Right cardiac atrium (tissue), 5 donors: ENCODE data around the gene FAM163B. TPM values are rescaled to one million over a fixed set of nuclear protein-coding genes. Genes with fewer than 3 reads are reported as not detected.
A peak's percentile ranks its signal among the peaks of the same experiment; 100 is the strongest.

ENCODE experiments used
- ATAC-seq, 2 donors: fragments of 200-7000 bp; cut with Tn5 transposase; one replicate each; pipeline versions ENCODE4 v1.8.0 to v1.9.1; 2020; ENCODE audit warnings: moderate library complexity in 2 of 2, mild to moderate bottlenecking in 1 of 2
- DNase-seq, 3 donors: peaks; one replicate each; pipeline ENCODE4 v3.0.0-alpha.2; 2020
- H3K27ac ChIP-seq: one replicate; pipeline ENCODE4 v1.5.1; 2013; ENCODE audit warnings: mild to moderate bottlenecking, low read length, control low read depth, moderate library complexity
- H3K27me3 ChIP-seq: one replicate; pipeline ENCODE4 v1.6.1; 2013; ENCODE audit not compliant: control insufficient read depth, insufficient read depth
- H3K4me1 ChIP-seq: one replicate; pipeline ENCODE4 v1.6.1; 2013; ENCODE audit warnings: low read length; ENCODE audit not compliant: control insufficient read depth, insufficient read depth
- H3K4me3 ChIP-seq: one replicate; pipeline ENCODE4 v1.5.1; 2013; ENCODE audit warnings: low read length, control low read depth
- H3K9me3 ChIP-seq: one replicate; pipeline ENCODE4 v1.6.1; 2013; ENCODE audit warnings: low read length; ENCODE audit not compliant: control insufficient read depth
- WGBS: extraction: QIAGEN DNeasy Blood & Tissue Kit; methylation state at CpG from one replicate; pipeline ENCODE4 v1.1.7; 2013; 5-methylcytosine and 5-hydroxymethylcytosine counted together
- intact Hi-C, 4 donors: fragments of 100-400 bp; cut with DNase I; formaldehyde crosslinking; loops; one replicate each; pipeline versions ENCODE4 v1.11.0 to v1.14.0; 2022 to 2023
- polyA plus RNA-seq: library from polyadenylated mRNA; stranded (reverse); fragments of 200-250 nt; gene quantifications from one replicate; pipeline ENCODE4 v1.2.3, GENCODE V29; 2013
- total RNA-seq, 4 donors: library from RNA; stranded (reverse); fragmentation: NEBNext Ultra II Directional; extraction: Animal tissue kit (Norgen Biotek cat#: 25700); gene quantifications; one replicate each; pipeline ENCODE4 v1.2.1, GENCODE V29; 2021
- donor health status: healthy with polysubstance abuse.
- donor health status: DM: no; HTN: yes; CAD: no.
- donor health status: DM: no; HTN: no; CAD: no.
- donor health status: DM: no; HTN: yes; CAD: no; lungs with severe emphysema.
- donor health status: DM: yes; HTN: yes; CAD: no.

Gene FAM163B
- total and polyA plus RNA-seq, 5 donors: 1.2 to 5.4 (median 1.6) TPM

GRCh38 chr9:133580419-133580738, 28.8 kb downstream of the FAM163B start:
- peaks cover 9% of the 10 kb centered on the region for H3K4me1 ChIP-seq
- peak in 2 of 3 donors; percentile 28 to 59 for DNase-seq
- no peak for ATAC-seq
- H3K27me3 ChIP-seq: no peaks in the 10 kb centered on the region
- no peak overlapping the region for H3K27ac ChIP-seq
- H3K9me3 ChIP-seq: no peaks in the 10 kb centered on the region
- H3K4me3 ChIP-seq: no peak overlapping the region
- intact Hi-C loops: loop anchor here in 1 of 4 donors (5.0 kb wide), 1 partner anchor 43 kb away; no protein-coding TSS in a partner anchor
- 72% methylated on average over 6 of the region's 6 CpGs for WGBS

DNA sequence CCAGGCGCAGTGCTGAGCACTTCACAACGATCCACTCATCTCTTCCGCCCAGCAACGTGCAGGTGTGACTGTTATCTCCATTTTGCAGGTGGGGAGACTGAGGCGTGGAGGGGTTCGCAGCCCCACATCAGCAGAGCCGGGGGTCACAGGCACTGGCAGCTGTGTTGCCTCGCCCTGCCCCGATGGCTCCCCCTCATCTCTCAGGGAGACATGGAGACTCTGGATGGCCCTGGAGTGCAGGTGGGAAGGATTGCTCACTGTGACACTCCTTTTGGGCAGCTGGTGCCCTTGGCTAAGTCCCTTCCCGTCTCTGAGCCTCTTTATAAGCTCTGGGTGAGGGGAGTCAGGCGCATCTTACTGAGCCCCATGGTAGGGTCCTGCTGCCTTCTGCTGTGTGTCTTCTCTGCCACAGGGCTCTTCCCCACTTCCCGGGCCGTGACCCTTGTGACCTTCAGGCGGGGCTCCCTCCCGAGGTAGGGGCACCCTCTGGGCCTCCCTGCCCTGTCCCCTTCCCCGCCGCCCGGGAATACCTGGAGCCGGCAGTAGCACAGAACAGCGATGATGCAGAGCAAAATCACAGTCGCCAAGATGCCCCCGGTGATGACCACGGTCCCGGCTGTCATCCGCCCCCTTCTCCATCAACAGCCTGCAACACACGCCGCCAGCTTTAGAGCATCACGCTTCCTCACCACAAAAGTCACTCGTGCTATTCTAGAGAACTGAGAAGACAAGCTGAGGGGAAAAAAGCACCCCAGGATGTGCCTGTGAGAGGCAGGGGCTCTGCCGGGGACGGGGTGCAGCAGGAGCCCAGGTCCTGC, 29.4 kb downstream of the FAM163B start:
- Histone ChIP-seq H3K27me3 (no peaks in the 10 kb centered on the region), H3K9me3 (no peaks in the 10 kb centered on the region), H3K4me1 (peaks cover 7% of the 10 kb centered on the region), H3K4me3 (no peak overlapping the region), H3K27ac (no peak overlapping the region)
- intact Hi-C loops: loop anchor here in 1 of 4 donors (5.0 kb wide), 1 partner anchor 43 kb away; no protein-coding TSS in a partner anchor
- ATAC-seq: no peak
- 82% methylated on average over 31 of the region's 31 CpGs for WGBS
- peak; percentile 20 to 66 (median 56) for DNase-seq

DNA sequence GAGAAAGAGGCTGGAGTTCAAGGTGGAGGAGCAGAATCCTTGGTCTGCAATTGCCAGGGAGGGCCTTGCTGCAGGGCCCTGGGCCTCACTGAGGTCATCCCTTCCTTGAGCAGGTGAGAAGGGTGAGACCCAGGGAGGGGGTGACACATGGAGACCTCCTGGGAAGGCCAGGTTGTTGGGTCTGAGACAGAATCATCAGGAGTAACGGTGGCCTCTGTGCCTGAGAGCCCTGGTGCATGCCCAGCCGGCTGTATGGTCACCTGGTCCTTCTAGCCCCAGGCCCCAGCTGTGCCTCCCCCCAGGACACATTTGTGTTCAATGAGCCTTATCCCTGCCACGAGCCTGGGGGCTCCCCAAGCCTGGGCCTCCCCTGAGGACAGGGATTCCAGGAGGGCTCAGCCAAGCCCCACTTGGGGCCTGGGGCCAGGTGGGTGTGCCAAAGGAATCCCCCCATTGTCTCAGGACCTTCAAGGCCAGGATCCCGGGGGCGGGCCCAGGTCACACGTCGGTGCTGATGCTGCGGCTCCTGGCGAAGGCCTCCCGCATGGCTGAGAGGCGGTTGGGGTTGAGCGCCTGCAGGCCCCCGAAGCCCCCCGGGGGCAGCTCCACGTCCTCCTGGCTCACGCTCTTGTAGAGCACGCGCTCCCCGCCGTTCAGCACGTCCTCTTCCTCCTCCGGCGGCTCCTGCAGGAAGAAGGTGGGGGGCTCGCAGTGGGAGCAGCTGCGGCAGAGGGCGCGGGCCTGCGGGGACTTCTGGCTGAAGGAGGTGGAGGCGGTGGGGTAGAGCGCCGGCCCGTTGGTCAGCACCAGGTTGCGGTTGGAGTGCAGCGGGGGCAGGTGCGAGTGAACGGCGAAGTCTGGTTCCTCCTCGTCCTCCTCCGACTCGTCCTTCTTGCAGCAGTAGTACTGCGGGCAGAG, 30.4 kb downstream of the FAM163B start:
- Histone ChIP-seq H3K27ac (no peak overlapping the region), H3K4me3 (no peak overlapping the region), H3K9me3 (no peaks in the 10 kb centered on the region), H3K4me1 (peaks cover 7% of the 10 kb centered on the region), H3K27me3 (no peaks in the 10 kb centered on the region)
- ATAC-seq (no peak), DNase-seq (peak; percentile 22 to 69 (median 68))
- 67% methylated on average over 41 of the region's 41 CpGs for WGBS
- intact Hi-C loops: no loop called here

- Histone ChIP-seq H3K27me3 (no peaks in the 10 kb centered on the region), H3K4me1 (peaks cover 4% of the 10 kb centered on the region), H3K27ac (peak overlapping the region; percentile 27), H3K4me3 (no peak overlapping the region), H3K9me3 (no peaks in the 10 kb centered on the region)
- peak; percentile 22 to 52 (median 50) for DNase-seq
- no peak for ATAC-seq
- intact Hi-C loops: no loop called here
- WGBS: 67% methylated on average over 3 of the region's 3 CpGs
Observed at GRCh38 chr9:133577737-133578112, 31.5 kb downstream of the FAM163B start.

DNA sequence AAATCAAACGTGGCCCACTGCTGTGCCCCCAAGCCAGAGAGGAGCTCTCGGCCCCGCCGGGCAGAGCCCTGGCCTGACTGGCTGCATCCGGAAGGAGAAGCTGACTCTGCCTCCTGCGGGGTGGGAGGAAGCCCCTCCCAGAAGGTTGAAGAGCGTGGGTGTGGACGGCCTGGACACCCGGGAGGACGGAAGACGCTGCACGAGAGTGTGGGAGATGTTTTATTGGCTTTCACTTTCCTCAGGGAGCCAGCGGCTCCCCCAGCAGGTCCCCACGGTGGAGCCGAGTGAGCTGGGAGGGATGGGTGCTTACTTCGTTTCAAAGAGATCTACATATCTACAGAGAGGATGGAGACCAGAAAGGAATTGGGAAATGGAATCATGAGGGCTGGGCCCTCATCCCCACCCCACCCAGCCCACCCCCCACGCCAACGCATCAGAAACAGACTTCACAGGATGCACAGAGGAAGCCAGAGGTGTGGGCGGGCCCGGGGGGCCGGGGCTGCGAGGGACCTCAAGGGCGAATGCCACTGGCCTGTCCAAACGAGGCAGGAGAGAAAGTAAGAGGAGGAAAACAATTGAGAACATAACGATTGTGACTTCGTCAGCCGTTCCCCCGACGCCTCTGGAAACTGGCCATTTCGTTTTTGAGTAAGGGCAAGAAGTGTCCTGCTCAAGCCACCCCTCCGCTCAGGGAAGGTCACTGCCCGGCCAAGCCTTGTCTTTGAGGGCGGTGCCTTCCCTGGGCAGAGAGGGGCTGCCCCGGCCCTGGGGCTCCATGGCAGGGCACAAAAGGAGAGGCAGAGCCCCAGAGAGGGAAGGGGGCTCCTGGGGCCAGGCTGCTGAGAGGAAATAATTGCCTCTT, 32.1 kb downstream of the FAM163B start:
- H3K27me3 ChIP-seq: no peaks in the 10 kb centered on the region
- peaks cover 2% of the 10 kb centered on the region for H3K4me1 ChIP-seq

GRCh38 chr9:133576031-133576874, 32.9 kb downstream of the FAM163B start:
- H3K9me3 ChIP-seq: no peaks in the 10 kb centered on the region
- WGBS: 65% methylated on average over 23 of the region's 23 CpGs
- H3K4me3 ChIP-seq: no peak overlapping the region
- peak overlapping the region; percentile 3 for H3K27ac ChIP-seq
- no peaks in the 10 kb centered on the region for H3K27me3 ChIP-seq
- H3K4me1 ChIP-seq: peaks cover 2% of the 10 kb centered on the region
- ATAC-seq: no peak
- intact Hi-C loops: no loop called here
- DNase-seq: peak; percentile 18 to 72 (median 68)

More for the DNA sequence above, 32.1 kb downstream of the FAM163B start:
- peak; percentile 2 to 44 for ATAC-seq
- Histone ChIP-seq H3K4me3 (no peak overlapping the region), H3K9me3 (no peaks in the 10 kb centered on the region), H3K27ac (peak overlapping the region; percentile 27)
- intact Hi-C loops: no loop called here
- DNase-seq: peak; percentile 69 to 83 (median 83)
- 41% methylated on average over 34 of the region's 34 CpGs for WGBS

- peaks cover 2% of the 10 kb centered on the region for H3K4me1 ChIP-seq
- no peak for ATAC-seq
- peak in 2 of 3 donors; percentile 61 to 64 for DNase-seq
- no peak overlapping the region for H3K27ac ChIP-seq
- H3K4me3 ChIP-seq: no peak overlapping the region
- 83% methylated on average over 32 of the region's 32 CpGs for WGBS
- intact Hi-C loops: no loop called here
- no peaks in the 10 kb centered on the region for H3K9me3 ChIP-seq
- no peaks in the 10 kb centered on the region for H3K27me3 ChIP-seq
Observed at GRCh38 chr9:133575186-133576030, 33.8 kb downstream of the FAM163B start.

DNA sequence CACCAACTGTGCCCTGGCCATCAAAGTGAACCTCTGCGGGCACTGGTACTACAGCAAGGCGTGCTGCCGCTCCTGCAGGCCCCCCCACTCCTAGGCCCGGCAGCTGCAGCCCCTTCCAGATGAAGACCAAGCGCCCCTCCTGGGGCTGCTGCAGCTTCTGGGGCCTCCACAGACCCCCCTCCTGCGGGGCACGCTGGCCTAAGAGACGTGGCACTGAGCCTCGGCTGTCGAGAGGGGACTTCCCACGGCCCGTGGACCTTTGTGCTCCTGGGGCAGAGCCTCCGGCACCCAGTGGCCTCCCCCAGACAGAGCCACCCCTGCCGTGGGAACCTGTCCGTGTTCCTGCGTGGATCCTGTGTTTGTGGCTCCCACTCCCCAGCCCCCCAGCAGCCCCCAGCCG, 34.4 kb downstream of the FAM163B start:
- no peaks in the 10 kb centered on the region for H3K27me3 ChIP-seq
- DNase-seq: peak in 2 of 3 donors; percentile 56 to 64

DNA sequence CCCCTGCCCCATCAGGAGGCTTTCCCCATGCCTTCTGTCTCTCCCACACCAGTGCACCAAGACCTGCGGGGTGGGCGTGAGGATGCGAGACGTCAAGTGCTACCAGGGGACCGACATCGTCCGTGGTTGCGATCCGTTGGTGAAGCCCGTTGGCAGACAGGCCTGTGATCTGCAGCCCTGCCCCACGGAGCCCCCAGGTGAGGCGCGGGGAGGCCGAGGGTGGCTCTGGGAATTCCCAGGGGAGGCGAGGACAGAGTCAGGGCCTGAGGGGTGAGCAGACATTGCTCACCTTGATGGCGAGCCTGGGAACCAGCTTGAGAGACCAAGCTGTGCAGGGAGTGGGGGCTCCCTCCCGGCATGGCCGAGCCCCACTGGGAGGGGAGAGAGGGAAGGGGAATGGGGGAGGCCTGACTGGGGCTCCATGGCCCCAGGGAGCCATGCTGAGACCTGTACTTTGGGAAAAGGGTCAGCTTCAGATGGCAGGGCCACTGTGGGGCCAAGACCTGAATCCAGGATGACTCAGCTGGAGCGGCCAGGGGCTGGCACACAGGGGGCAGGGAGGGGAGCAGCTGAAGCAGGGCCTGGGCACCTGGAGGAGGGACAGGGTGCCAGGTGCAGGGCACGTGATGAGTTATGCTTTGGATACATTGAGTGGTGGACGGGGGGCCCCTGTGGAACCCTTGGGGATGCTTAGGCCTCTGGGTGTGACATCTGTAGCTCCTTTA, 35.2 kb downstream of the FAM163B start:
- 96% methylated on average over 21 of the region's 21 CpGs for WGBS
- ATAC-seq (no peak), DNase-seq (peak in 2 of 3 donors; percentile 61 to 71)
- Histone ChIP-seq H3K4me3 (no peak overlapping the region), H3K9me3 (no peaks in the 10 kb centered on the region), H3K27ac (no peak overlapping the region), H3K4me1 (peaks cover 2% of the 10 kb centered on the region), H3K27me3 (no peaks in the 10 kb centered on the region)
- intact Hi-C loops: no loop called here

More for the DNA sequence above, 34.4 kb downstream of the FAM163B start:
- ATAC-seq: no peak
- Histone ChIP-seq H3K4me3 (no peak overlapping the region), H3K9me3 (no peaks in the 10 kb centered on the region), H3K27ac (no peak overlapping the region), H3K4me1 (peaks cover 2% of the 10 kb centered on the region)
- WGBS: 82% methylated on average over 17 of the region's 17 CpGs
- intact Hi-C loops: no loop called here
